ENCODE data around the gene PLEKHH1.

The PLEKHH1 gene

GRCh38 chr14:67528276-67528675, 4.8 kb upstream of the PLEKHH1 start:
- no peak overlapping the region for H3K4me3 ChIP-seq
- TF ChIP-seq CTCF (IDR thresholded peaks at IDR 0.05): no peak
- H3K27ac ChIP-seq: no peak overlapping the region
- DNase-seq (ENCODE audit: low spot score): no peak

DNA sequence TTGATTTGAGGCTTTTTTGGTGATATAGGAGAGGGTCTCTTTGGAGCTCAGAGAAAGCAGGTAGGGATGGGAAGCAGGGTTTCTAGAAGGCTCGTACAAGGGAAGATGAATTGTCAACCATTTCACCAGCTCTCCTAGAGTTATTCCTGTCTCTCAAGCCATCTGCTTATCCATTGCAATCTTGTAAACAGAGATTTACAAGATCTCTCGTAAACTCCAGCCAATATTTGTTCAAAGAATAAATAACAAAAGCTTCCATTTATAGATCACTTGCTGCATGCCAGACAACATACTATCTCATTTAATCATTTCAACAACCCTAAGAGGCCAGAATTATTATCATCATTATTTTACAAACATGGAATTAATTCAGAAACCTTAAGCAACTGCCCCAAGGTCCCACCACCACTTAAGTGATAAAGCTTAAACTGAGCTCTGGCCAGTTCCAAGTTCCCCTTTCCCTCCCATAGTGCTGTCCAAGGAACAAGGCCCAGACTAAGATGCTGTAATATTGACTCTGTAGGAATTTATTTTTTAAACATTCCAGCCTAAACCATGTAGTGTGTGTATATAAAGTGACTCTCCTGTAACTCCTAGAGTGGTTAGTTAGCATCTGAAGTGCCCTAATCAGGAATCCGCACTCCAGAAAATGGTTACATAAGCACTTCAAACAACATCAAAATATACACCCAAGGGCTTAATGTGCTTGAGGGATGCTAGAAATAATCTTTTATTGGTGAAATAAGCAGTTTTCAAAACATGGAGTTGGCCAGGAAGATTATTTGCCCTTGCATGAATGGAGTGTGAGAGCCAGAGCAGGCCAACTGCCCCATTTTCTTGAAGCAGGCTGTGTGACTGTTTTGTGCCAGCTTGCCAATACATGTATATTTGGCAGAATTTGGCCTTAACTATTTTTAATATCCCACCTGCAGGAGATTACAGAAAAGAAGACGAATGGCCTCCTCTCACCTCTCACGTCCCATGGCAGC, 2.8 kb upstream of the PLEKHH1 start:
- no peak for DNase-seq (ENCODE audit: low spot score)
- TF ChIP-seq CTCF (IDR thresholded peaks at IDR 0.05): no peak

GRCh38 chr14:67532606-67532997, 488 bp upstream of the PLEKHH1 start:
- Histone ChIP-seq H3K27ac (peak overlapping the region in 1 of 2 donors; percentile 3), H3K4me3 (peak overlapping the region; percentile 93)
- DNase-seq (ENCODE audit: low spot score): no peak
- TF ChIP-seq CTCF (IDR thresholded peaks at IDR 0.05): no peak

More for the DNA sequence above, 2.8 kb upstream of the PLEKHH1 start:
- Histone ChIP-seq H3K27ac (no peak overlapping the region), H3K4me3 (no peak overlapping the region)

- DNase-seq (ENCODE audit: low spot score): no peak
- Histone ChIP-seq H3K4me3 (peak overlapping the region; percentile 93), H3K27ac (no peak overlapping the region)
- TF ChIP-seq CTCF (IDR thresholded peaks at IDR 0.05): no peak
Observed at GRCh38 chr14:67533754-67534085, 630 bp downstream of the PLEKHH1 start.

DNA sequence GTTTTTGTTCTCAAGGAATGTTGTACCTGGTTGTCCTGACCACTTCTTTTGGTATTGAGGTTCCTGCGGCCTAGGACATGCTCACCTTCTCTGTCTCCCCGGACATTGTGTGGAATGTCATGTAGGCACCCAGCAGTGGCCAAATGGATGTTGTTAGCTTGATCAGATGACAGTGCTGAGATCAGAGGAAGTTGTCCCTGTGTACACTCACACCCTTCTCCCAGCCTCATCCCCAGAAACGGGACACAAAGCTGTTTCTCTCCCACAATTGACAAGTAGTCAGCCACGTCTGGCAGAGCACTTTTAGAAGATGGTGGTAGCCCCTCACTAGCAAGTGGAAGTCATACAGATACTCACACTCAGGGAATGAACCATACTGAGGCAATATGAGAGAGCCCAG, 3.0 kb downstream of the PLEKHH1 start:
- Histone ChIP-seq H3K27ac (no peak overlapping the region), H3K4me3 (no peak overlapping the region)
- TF ChIP-seq CTCF (IDR thresholded peaks at IDR 0.05): no peak
- no peak for DNase-seq (ENCODE audit: low spot score)

DNA sequence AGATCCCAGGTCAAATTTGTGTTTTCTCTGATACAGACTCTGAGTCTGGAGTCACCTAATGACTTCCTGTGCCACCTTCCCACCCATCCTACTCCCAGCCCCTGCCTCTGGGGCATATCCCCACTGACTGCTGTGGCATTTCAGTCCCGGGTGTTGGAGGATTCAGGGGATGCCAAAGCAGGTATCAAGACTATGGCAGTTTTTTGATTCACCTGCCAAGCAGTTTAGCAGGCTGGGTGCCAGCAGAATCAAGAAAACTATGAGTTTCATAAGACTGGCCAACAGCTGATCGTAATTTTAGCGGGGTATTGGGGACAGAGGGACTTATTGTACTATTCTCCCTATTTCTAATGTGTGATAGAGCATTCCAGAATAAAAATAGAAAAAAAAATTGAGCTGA, 4.6 kb downstream of the PLEKHH1 start:
- Histone ChIP-seq H3K4me3 (no peak overlapping the region), H3K27ac (no peak overlapping the region)
- DNase-seq (ENCODE audit: low spot score): no peak
- no peak for TF ChIP-seq CTCF (IDR thresholded peaks at IDR 0.05)

- H3K27ac ChIP-seq: no peak overlapping the region
- DNase-seq (ENCODE audit: low spot score): no peak
- no peak overlapping the region for H3K4me3 ChIP-seq
- TF ChIP-seq CTCF (IDR thresholded peaks at IDR 0.05): no peak
Observed at GRCh38 chr14:67538501-67538900, 5.4 kb downstream of the PLEKHH1 start.

All from coronary artery (tissue), 2 donors.